H1 (cell line): ENCODE results near the gene TMEM97. TPM values are rescaled to one million over a fixed set of nuclear protein-coding genes. Genes with fewer than 3 reads are reported as not detected.

Experiments used
- CTCF ChIA-PET: fragments of 300-600 bp; sonication (Branson Sonifier 250); formaldehyde crosslinking; loops from one replicate; lab custom pipeline; 2021; ENCODE audit not compliant: partially characterized antibody; lab: Charles Lee
- POLR2A ChIA-PET: fragments of 300-600 bp; sonication (Branson Sonifier 250); formaldehyde crosslinking; loops from one replicate; lab custom pipeline; 2021; ENCODE audit warnings: inconsistent platforms; ENCODE audit not compliant: partially characterized antibody; lab: Charles Lee
- DNase-seq, 2 experiments: peaks; one replicate each; pipeline versions ENCODE4 v3.0.0 to v3.0.0-alpha.2; 2010 to 2022; ENCODE audit warnings: low spot score in 2 of 2, low read depth in 1 of 2, mixed read lengths in 1 of 2
- FAIRE-seq: peaks from 2 replicates; lab custom pipeline; 2011; peaks lifted over from hg19 to GRCh38; lab: Jason Lieb, UNC
- H2AFZ ChIP-seq: 2 replicates; pipeline ENCODE4 v1.8.1; 2012; ENCODE audit warnings: low read length, inconsistent platforms
- H2AK5ac ChIP-seq: 2 replicates; pipeline ENCODE4 v1.6.1; 2013; ENCODE audit warnings: low read depth, low read length
- H2BK120ac ChIP-seq: replicated peaks from 2 replicates; pipeline ENCODE3; 2013; ENCODE audit warnings: low read depth, low read length, inconsistent platforms
- H2BK12ac ChIP-seq: 2 replicates; pipeline ENCODE4 v1.6.1; 2013; ENCODE audit warnings: low read depth, low read length
- H2BK15ac ChIP-seq: 2 replicates; pipeline ENCODE4 v1.6.1; 2013; ENCODE audit warnings: low read length
- H2BK20ac ChIP-seq: 2 replicates; pipeline ENCODE4 v1.6.1; 2013; ENCODE audit warnings: low read length
- H2BK5ac ChIP-seq: 2 replicates; pipeline ENCODE4 v1.6.1; 2013; ENCODE audit warnings: low read depth, low read length
- H3K14ac ChIP-seq: 2 replicates; pipeline ENCODE4 v1.6.1; 2013; ENCODE audit warnings: inconsistent platforms; ENCODE audit not compliant: insufficient read length
- H3K18ac ChIP-seq: 2 replicates; pipeline ENCODE4 v1.6.1; 2013; ENCODE audit warnings: low read length; ENCODE audit errors: extremely low read depth
- H3K23ac ChIP-seq: 2 replicates; pipeline ENCODE4 v1.6.1; 2013; ENCODE audit warnings: inconsistent platforms; ENCODE audit not compliant: insufficient read length
- H3K23me2 ChIP-seq: 2 replicates; pipeline ENCODE4 v1.6.1; 2013; ENCODE audit warnings: low read depth, low read length
- H3K27ac ChIP-seq: 2 replicates; pipeline ENCODE4 v1.6.1; 2011; ENCODE audit warnings: low read depth, low read length, inconsistent platforms
- H3K27me3 ChIP-seq, 4 experiments: replicated peaks in 1 of 4; 1 replicate in 1 of 4; 2 replicates in 3 of 4; pipeline versions ENCODE4 v1.6.1 to v1.8.1; 2011 to 2013; ENCODE audit warnings: low read length in 3 of 4, mild to moderate bottlenecking in 3 of 4, inconsistent platforms in 2 of 4, mixed read lengths in 2 of 4, moderate library complexity in 1 of 4; ENCODE audit not compliant: control insufficient read depth in 3 of 4, insufficient read depth in 3 of 4; ENCODE audit errors: extremely low read depth in 1 of 4
- H3K36me3 ChIP-seq, 4 experiments: 2 replicates each; pipeline versions ENCODE4 v1.6.1 to v1.8.1; 2011 to 2013; ENCODE audit warnings: mild to moderate bottlenecking in 4 of 4, low read length in 3 of 4, moderate library complexity in 2 of 4, control low read depth in 1 of 4, inconsistent platforms in 1 of 4; ENCODE audit not compliant: insufficient read depth in 4 of 4, control insufficient read depth in 2 of 4
- H3K4ac ChIP-seq: replicated peaks from 2 replicates; pipeline ENCODE3; 2013; ENCODE audit warnings: low read length, low read depth, mixed read lengths, inconsistent platforms; ENCODE audit not compliant: insufficient read length
- H3K4me1 ChIP-seq, 4 experiments: replicated peaks in 1 of 4; 1 replicate in 1 of 4; 2 replicates in 3 of 4; pipeline versions ENCODE4 v1.6.1 to v1.8.1; 2011 to 2013; ENCODE audit warnings: low read length in 3 of 4, inconsistent platforms in 2 of 4, mixed read lengths in 1 of 4; ENCODE audit not compliant: insufficient read depth in 4 of 4, control insufficient read depth in 3 of 4
- H3K4me2 ChIP-seq, 2 experiments: 2 replicates each; pipeline versions ENCODE4 v1.6.1 to v1.8.1; 2011 to 2013; ENCODE audit warnings: low read depth in 2 of 2, low read length in 2 of 2, control low read depth in 1 of 2, inconsistent platforms in 1 of 2, mild to moderate bottlenecking in 1 of 2; ENCODE audit not compliant: insufficient read depth in 1 of 2
- H3K4me3 ChIP-seq, 4 experiments: fragments of 200-600, 300-600 bp in 1 of 4; sonication (generic), shearing (Covaris generic), sonication (Bioruptor Twin) in 1 of 4; 2 replicates each; pipeline versions ENCODE4 v1.5.1 to v1.8.1; 2011 to 2016; ENCODE audit warnings: low read length in 4 of 4, low read depth in 3 of 4, control low read depth in 2 of 4, inconsistent platforms in 2 of 4, mild to moderate bottlenecking in 2 of 4, mixed read lengths in 1 of 4, moderate library complexity in 1 of 4; ENCODE audit not compliant: insufficient read depth in 2 of 4; ENCODE audit errors: extremely low read depth in 1 of 4
- H3K56ac ChIP-seq: replicated peaks from 2 replicates; pipeline ENCODE3; 2013; ENCODE audit warnings: low read depth, mild to moderate bottlenecking, mixed read lengths, low read length, inconsistent platforms; ENCODE audit not compliant: insufficient read length
- H3K79me1 ChIP-seq: 2 replicates; pipeline ENCODE4 v1.6.1; 2013; ENCODE audit warnings: low read depth, low read length, control low read depth
- H3K79me2 ChIP-seq, 2 experiments: 2 replicates each; pipeline versions ENCODE4 v1.6.1 to v1.8.1; 2012 to 2013; ENCODE audit warnings: low read length in 2 of 2, mild to moderate bottlenecking in 2 of 2, inconsistent platforms in 1 of 2; ENCODE audit not compliant: insufficient read depth in 2 of 2, control insufficient read depth in 1 of 2
- H3K9ac ChIP-seq, 4 experiments: replicated peaks in 1 of 4; 1 replicate in 1 of 4; 2 replicates in 3 of 4; pipeline versions ENCODE4 v1.6.1 to v1.8.1; 2011 to 2013; ENCODE audit warnings: low read depth in 3 of 4, low read length in 3 of 4, control low read depth in 2 of 4, mild to moderate bottlenecking in 2 of 4, moderate library complexity in 2 of 4, inconsistent platforms in 1 of 4; ENCODE audit errors: extremely low read depth in 1 of 4
- H3K9me3 ChIP-seq, 2 experiments: 2 replicates each; pipeline versions ENCODE4 v1.6.1 to v1.8.1; 2012 to 2013; ENCODE audit warnings: mild to moderate bottlenecking in 2 of 2, moderate library complexity in 2 of 2, control low read depth in 1 of 2, inconsistent platforms in 1 of 2, low read depth in 1 of 2, low read length in 1 of 2, mixed read lengths in 1 of 2; ENCODE audit not compliant: insufficient read depth in 2 of 2
- H4K20me1 ChIP-seq, 2 experiments: replicated peaks in 1 of 2; 2 replicates each; pipeline versions ENCODE3 to v1.8.1; 2011 to 2013; ENCODE audit warnings: inconsistent platforms in 2 of 2, low read length in 2 of 2, mild to moderate bottlenecking in 1 of 2; ENCODE audit not compliant: insufficient read depth in 2 of 2, control insufficient read depth in 1 of 2
- H4K5ac ChIP-seq: 2 replicates; pipeline ENCODE4 v1.6.1; 2013; ENCODE audit warnings: low read length, low read depth, mixed read lengths, inconsistent platforms; ENCODE audit not compliant: insufficient read length
- H4K8ac ChIP-seq: 2 replicates; pipeline ENCODE4 v1.8.0; 2013; ENCODE audit warnings: mild to moderate bottlenecking, moderate library complexity, low read length, inconsistent platforms; ENCODE audit not compliant: insufficient read depth; ENCODE audit errors: extremely low read depth
- H4K91ac ChIP-seq: replicated peaks from 2 replicates; pipeline ENCODE3; 2013; ENCODE audit warnings: low read length, mixed read lengths, inconsistent platforms; ENCODE audit not compliant: insufficient read length
- BACH1 ChIP-seq: IDR thresholded peaks from 2 replicates; pipeline ENCODE4 v1.6.1; 2012; ENCODE audit warnings: low read length, improper control_type of control experiment
- CBX8 ChIP-seq: fragments of 300-800, 300-1000 bp; sonication (generic); IDR thresholded peaks from 2 replicates; pipeline ENCODE4 v1.7.1; 2016; ENCODE audit warnings: low read depth, low read length, borderline replicate concordance
- CHD2 ChIP-seq: IDR thresholded peaks from 2 replicates; pipeline ENCODE4 v1.6.1; 2012; ENCODE audit warnings: low read length, improper control_type of control experiment
- EGR1 ChIP-seq: IDR thresholded peaks from 2 replicates; pipeline ENCODE4 v1.6.1; 2011; ENCODE audit warnings: low read depth, low read length, borderline replicate concordance
- EZH2 ChIP-seq: fragments of 200-600 bp; sonication (generic); IDR thresholded peaks from 2 replicates; pipeline ENCODE4 v1.7.1; 2012; ENCODE audit warnings: low read depth, mild to moderate bottlenecking, moderate library complexity, low read length, inconsistent platforms; ENCODE audit not compliant: severe bottlenecking
- JUN ChIP-seq: IDR thresholded peaks from 2 replicates; pipeline ENCODE4 v1.6.1; 2011; ENCODE audit warnings: low read depth, mild to moderate bottlenecking, improper control_type of control experiment, low read length
- NANOG ChIP-seq: IDR thresholded peaks from 2 replicates; pipeline ENCODE4 v1.6.1; 2011; ENCODE audit warnings: low read length, low read depth, mild to moderate bottlenecking, inconsistent platforms; ENCODE audit not compliant: insufficient read depth, poor library complexity, severe bottlenecking
- RFX5 ChIP-seq: IDR thresholded peaks from 2 replicates; pipeline ENCODE4 v1.6.1; 2011; ENCODE audit warnings: low read depth, low read length, improper control_type of control experiment, borderline replicate concordance
- RNF2 ChIP-seq: fragments of 200-900, 300-1000 bp; sonication (generic); IDR thresholded peaks from 2 replicates; pipeline ENCODE4 v1.7.1; 2016; ENCODE audit warnings: borderline replicate concordance, low read depth, mild to moderate bottlenecking, antibody characterized with exemption, low read length; ENCODE audit not compliant: poor library complexity, severe bottlenecking; ENCODE audit errors: missing control alignments
- SP4 ChIP-seq: IDR thresholded peaks from 2 replicates; pipeline ENCODE4 v1.6.1; 2012; ENCODE audit warnings: low read length, inconsistent platforms
- SUZ12 ChIP-seq: fragments of 200-600 bp; sonication (generic); IDR thresholded peaks from 2 replicates; pipeline ENCODE4 v1.6.1; 2012; ENCODE audit warnings: mild to moderate bottlenecking, inconsistent platforms, low read length, moderate library complexity, mixed read lengths
- TAF7 ChIP-seq: optimal IDR thresholded peaks from 2 replicates; pipeline ENCODE3; 2011; ENCODE audit warnings: low read depth, mild to moderate bottlenecking, inconsistent platforms, low read length, moderate library complexity, borderline replicate concordance
- TCF12 ChIP-seq: IDR thresholded peaks from 2 replicates; pipeline ENCODE4 v1.6.1; 2011; ENCODE audit warnings: low read depth, mild to moderate bottlenecking, low read length
- TEAD4 ChIP-seq: IDR thresholded peaks from 2 replicates; pipeline ENCODE4 v1.6.1; 2012; ENCODE audit warnings: low read depth, low read length, inconsistent platforms, mixed read lengths
- YY1 ChIP-seq: IDR thresholded peaks from 2 replicates; pipeline ENCODE4 v1.6.1; 2011; ENCODE audit warnings: low read depth, mild to moderate bottlenecking, low read length
- WGBS, 2 experiments: shearing (Covaris generic) in 1 of 2; methylation state at CpG; one replicate each; pipeline versions ENCODE4 v1.1.6 to v1.1.7; 2013 to 2015; ENCODE audit warnings: low lambda C conversion rate in 2 of 2, mixed read lengths in 2 of 2, inconsistent platforms in 1 of 2, low coverage in 1 of 2, missing lambda C conversion rate in 1 of 2; ENCODE audit not compliant: insufficient replicate concordance in 2 of 2, insufficient coverage in 1 of 2, insufficient read length in 1 of 2; ENCODE audit errors: extremely low coverage in 1 of 2, missing lambda C conversion rate in 1 of 2; 5-methylcytosine and 5-hydroxymethylcytosine counted together
- polyA plus RNA-seq, 7 experiments: library from polyadenylated mRNA; depleted of rRNA in 3 of 7; stranded (reverse) in 5 of 7; unstranded in 2 of 7; fragments of >200 nt in 5 of 7; fragments of 200-250 nt in 2 of 7; gene quantifications; 1 replicate in 5 of 7; 2 replicates in 1 of 7; 4 replicates in 1 of 7; pipeline versions ENCODE4 v1.2.1 to v1.2.3, GENCODE V29; 2011 to 2013; ENCODE audit warnings: missing spikeins in 2 of 7, mixed read lengths in 2 of 7
- total RNA-seq: library from RNA; stranded (reverse); fragmentation: NEBNext Ultra II Directional; extraction: Animal tissue kit (Norgen Biotek cat#: 25700); gene quantifications from 2 replicates; pipeline ENCODE4 v1.2.1, GENCODE V29; 2021

TMEM97 gene
- total and polyA plus RNA-seq, 2 of the 8 experiments (the other 6 are each of a cell fraction or from before 2014, with no cell fraction given): 126 to 130 TPM

GRCh38 chr17:28293994-28294393, 25.0 kb upstream of the TMEM97 start:
- H3K18ac ChIP-seq: no peak overlapping the region
- no peak for TF ChIP-seq BACH1
- TF ChIP-seq EZH2: no peak
- TF ChIP-seq TCF12: no peak
- TF ChIP-seq RFX5: no peak
- TF ChIP-seq TEAD4: no peak
- TF ChIP-seq SP4: no peak
- TF ChIP-seq SUZ12: no peak
- no peak for TF ChIP-seq YY1
- TF ChIP-seq EGR1: no peak
- no peak for TF ChIP-seq TAF7
- TF ChIP-seq RNF2: no peak
- no peak for TF ChIP-seq CHD2
- no peak for TF ChIP-seq NANOG
- TF ChIP-seq JUN: no peak
- no peak for TF ChIP-seq CBX8

More at GRCh38 chr17:28293994-28294393, 25.0 kb upstream of the TMEM97 start:
- DNase-seq (no peak), FAIRE-seq (no peak)
- Histone ChIP-seq H3K56ac (no peak overlapping the region), H3K9me3 (no peaks in the 10 kb centered on the region), H4K91ac (no peak overlapping the region), H3K36me3 (no peaks in the 10 kb centered on the region), H2BK15ac (no peak overlapping the region), H3K4me1 (no peaks in the 10 kb centered on the region), H3K14ac (no peak overlapping the region), H3K27me3 (no peaks in the 10 kb centered on the region), H2BK5ac (no peak overlapping the region), H3K27ac (no peak overlapping the region), H2BK120ac (no peak overlapping the region), H4K8ac (no peak overlapping the region), H3K4ac (no peak overlapping the region), H3K79me2 (no peaks in the 10 kb centered on the region), H3K9ac (no peak overlapping the region), H4K5ac (no peak overlapping the region), H3K4me2 (no peak overlapping the region), H3K79me1 (no peaks in the 10 kb centered on the region), H2AFZ (no peak overlapping the region), H4K20me1 (no peaks in the 10 kb centered on the region), H3K4me3 (no peak overlapping the region), H2AK5ac (no peak overlapping the region), H2BK12ac (no peak overlapping the region), H2BK20ac (no peak overlapping the region), H3K23me2 (no peaks in the 10 kb centered on the region), H3K23ac (no peak overlapping the region)
- WGBS, 2 experiments: 92% methylated on average over 6 of the region's 6 CpGs; no CpG with 5 or more reads in 1 of the 2 experiments
- ChIA-PET POLR2A (interaction anchor here (0.7 to 0.8 kb wide), 2 partner anchors 10 to 200 kb away, joined by 3 to 4 read pairs; no protein-coding TSS in a partner anchor), CTCF (interaction anchor here (0.8 to 1.3 kb wide), 5 partner anchors 8 to 59 kb away, joined by 3 to 5 read pairs (median 3); no protein-coding TSS in a partner anchor)
